GM21390 (cell line): ENCODE measurements around the gene ANO4.
"Not testable (repeated sequence)": the region's sequence is repeated elsewhere in the genome, so short reads cannot be mapped to it uniquely, and the experiment has no call there.

Experiments used
- ATAC-seq: cut with Tn5 transposase; IDR thresholded peaks from one replicate; pipeline ENCODE4 v1.9.1; 2021; ENCODE audit not compliant: unreplicated experiment

Gene ANO4

DNA sequence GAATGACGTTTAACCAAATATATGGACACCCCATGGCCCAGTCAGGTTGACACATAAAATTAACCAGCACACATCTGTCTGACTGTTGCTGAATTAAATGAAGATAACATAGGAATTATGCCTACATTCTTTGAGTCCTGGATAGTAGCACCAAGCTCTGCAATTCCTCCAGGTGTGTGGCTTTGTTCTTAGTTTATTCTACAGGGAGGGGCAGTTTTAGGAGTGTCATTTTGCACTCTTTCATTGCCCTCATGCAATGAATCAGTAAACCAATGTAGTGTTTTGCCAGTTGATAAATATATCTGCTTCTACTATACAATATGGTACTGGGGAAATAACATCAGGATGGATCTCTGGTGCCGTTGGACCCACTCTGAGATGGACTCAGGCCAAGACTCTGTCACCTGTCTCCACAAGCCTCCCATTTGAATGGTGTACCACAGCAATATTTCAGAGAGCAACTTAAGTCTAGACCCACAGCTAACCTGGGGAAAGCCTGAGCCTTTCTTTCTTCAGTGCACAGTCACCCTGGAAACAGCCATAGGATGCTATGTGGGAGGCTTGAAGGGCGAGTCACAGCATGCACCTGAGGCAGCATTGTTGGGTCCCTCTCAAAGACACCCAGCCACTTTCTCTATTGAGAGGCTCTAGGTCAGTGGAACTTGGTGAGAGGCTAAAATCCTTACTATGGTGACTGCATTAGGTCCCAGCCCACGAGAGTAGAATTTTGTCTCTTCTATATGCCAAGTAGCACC is 73.2 kb downstream of the ANO4 start:
- ATAC-seq = no peak

- ATAC-seq = no peak
These were observed 73.9 kb downstream of the ANO4 start for GRCh38 chr12:100868487-100868886.

GRCh38 chr12:100871195-100871734 is 76.7 kb downstream of the ANO4 start:
- ATAC-seq = no peak

GRCh38 chr12:100875156-100875555 is 80.6 kb downstream of the ANO4 start:
- ATAC-seq = no peak

GRCh38 chr12:100875771-100876170 is 81.2 kb downstream of the ANO4 start:
- no peak for ATAC-seq

DNA sequence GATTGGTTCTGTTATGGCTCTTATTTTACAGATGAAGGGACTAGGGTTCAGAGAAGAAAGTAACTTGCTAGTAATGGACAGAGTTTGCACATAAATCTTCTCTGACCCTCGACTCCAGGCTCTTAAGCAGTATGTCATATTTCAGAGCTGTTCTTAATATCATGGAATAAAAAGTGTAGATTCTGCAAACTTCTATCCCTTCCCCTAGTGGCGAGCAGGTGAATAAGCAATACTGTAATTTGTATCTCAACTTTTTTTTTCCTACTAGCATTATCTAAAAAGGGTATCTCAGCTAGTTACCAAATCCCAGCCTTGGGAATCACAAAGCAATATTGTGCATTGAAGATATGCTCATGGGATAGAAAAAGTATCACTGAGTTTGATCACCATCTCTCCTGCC is 83.2 kb downstream of the ANO4 start:
- no peak for ATAC-seq

- no peak for ATAC-seq
These were observed 100.6 kb downstream of the ANO4 start for GRCh38 chr12:100895192-100895591.

GRCh38 chr12:100896192-100896591 is 101.6 kb downstream of the ANO4 start:
- no peak for ATAC-seq

DNA sequence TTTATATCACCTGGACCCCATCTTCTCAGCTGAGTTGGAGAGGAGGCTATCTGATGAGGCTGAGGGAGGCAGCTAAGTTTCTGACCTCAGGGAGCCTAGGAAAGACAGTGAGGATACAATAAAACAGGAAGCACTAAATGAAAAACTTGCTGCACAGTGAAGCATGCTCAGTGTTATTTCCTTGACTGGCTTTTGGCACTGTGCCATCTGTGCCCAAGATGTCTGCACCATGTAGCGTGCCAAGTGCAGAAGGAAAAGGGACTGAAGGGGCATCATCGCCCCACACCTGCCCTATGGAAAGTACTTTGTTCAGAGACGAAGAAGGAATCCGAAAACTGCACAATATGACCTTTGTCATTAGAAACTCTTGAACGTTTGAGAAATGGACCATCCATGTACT is 102.7 kb downstream of the ANO4 start:
- ATAC-seq = no peak

GRCh38 chr12:100899301-100899700 is 104.7 kb downstream of the ANO4 start:
- ATAC-seq = no peak

GRCh38 chr12:100900808-100901207 is 106.2 kb downstream of the ANO4 start:
- ATAC-seq = no peak

GRCh38 chr12:100901266-100901665 is 106.7 kb downstream of the ANO4 start:
- no peak for ATAC-seq

- ATAC-seq = no peak
These were observed 109.7 kb downstream of the ANO4 start for GRCh38 chr12:100904270-100904669.

- no peak for ATAC-seq
These were observed 113.9 kb downstream of the ANO4 start for GRCh38 chr12:100908501-100908900.

- ATAC-seq = no peak
These were observed 119.5 kb downstream of the ANO4 start for GRCh38 chr12:100913872-100914592.

DNA sequence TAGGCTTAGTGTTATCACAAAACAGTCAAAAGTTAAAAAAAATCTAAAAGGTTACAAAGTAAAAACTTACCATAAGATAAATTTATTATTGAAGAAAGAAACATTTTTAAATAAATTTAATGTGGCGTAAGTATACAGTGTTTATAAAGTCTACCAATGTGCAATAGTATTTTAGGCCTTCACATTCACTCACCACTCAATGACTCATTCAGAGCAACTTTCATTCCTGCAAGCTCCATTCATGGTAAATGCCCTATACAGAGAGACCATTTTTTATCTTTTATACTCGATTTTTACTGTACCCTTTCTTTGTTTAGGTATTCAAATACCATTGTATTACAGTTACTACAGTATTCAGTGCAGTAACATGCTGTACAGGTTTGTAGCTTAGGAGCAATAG is 124.5 kb downstream of the ANO4 start:
- ATAC-seq = no peak

- ATAC-seq = no peak
These were observed 125.9 kb downstream of the ANO4 start for GRCh38 chr12:100920493-100920892.

GRCh38 chr12:100926669-100927248 is 132.2 kb downstream of the ANO4 start:
- no peak for ATAC-seq

DNA sequence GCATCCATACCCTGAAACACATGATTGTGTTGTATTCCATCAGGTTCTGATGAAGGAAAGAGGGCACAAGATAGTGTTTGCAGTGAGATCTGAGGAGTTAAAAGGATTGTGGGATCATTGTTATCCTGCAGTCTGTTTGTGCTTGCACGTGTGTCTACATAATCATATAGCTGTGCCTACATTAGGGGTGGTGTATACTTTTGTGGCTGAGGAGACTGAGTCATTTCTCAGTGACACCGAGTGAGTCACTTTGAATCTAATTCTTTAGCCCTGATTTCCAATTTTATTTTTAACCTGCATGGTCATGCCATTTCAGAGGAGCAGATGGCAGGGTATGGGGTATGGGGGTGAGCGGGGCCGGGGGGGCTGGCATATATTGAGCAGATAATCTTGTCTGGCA is 133.2 kb downstream of the ANO4 start:
- no peak for ATAC-seq

GRCh38 chr12:100932571-100932970 is 138.0 kb downstream of the ANO4 start:
- no peak for ATAC-seq

DNA sequence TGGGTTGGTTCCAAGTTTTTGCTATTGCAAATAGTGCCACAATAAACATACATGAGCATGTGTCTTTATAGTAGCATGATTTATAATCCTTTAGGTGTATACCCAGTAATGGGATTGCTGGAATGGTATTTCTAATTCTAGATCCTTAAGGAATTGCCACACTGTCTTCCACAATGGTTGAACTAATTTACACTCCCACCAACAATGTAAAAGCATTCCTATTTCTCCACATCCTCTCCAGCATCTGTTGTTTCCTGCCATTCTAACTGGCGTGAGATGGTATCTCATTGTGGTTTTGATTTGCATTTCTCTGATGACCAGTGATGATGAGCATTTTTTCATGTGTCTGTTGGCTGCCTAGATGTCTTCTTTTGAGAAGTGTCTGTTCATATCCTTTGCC is 139.0 kb downstream of the ANO4 start:
- ATAC-seq = not testable (repeated sequence)

GRCh38 chr12:100935929-100936328 is 141.4 kb downstream of the ANO4 start:
- no peak for ATAC-seq
